ENCODE measurements around the gene KRTAP5-2. TPM values are rescaled to one million over a fixed set of nuclear protein-coding genes. Genes with fewer than 3 reads are reported as not detected.

The KRTAP5-2 gene
- total RNA-seq, 2 donors from 2014 or later: not detected

- Histone ChIP-seq H3K9me3 (no peaks in the 10 kb centered on the region), H3K27ac (no peak overlapping the region), H3K27me3 (replicated peaks; ENCODE audit: insufficient read depth) (peaks cover 3% of the 10 kb centered on the region), H3K4me3 (no peak overlapping the region), H3K4me1 (replicated peaks) (no peaks in the 10 kb centered on the region), H3K36me3 (no peaks in the 10 kb centered on the region)
- TF ChIP-seq CTCF (IDR thresholded peaks at IDR 0.05) (no peak), POLR2AphosphoS5 (IDR thresholded peaks at IDR 0.05) (no peak), POLR2A (IDR thresholded peaks at IDR 0.05) (no peak)
- DNase-seq (ENCODE audit: low spot score): no peak
- intact Hi-C loops (cut with DNase I): no loop called here
- 90% methylated on average over 8 of the region's 8 CpGs for WGBS
These were observed 40.2 kb upstream of the KRTAP5-2 start for GRCh38 chr11:1638344-1638743.

- no peaks in the 10 kb centered on the region for H3K4me1 ChIP-seq (replicated peaks)
- no peaks in the 10 kb centered on the region for H3K36me3 ChIP-seq
- TF ChIP-seq POLR2A (IDR thresholded peaks at IDR 0.05) (no peak), CTCF (IDR thresholded peaks at IDR 0.05) (no peak), POLR2AphosphoS5 (IDR thresholded peaks at IDR 0.05) (no peak)
- WGBS: 97% methylated on average over 2 of the region's 2 CpGs
- H3K27me3 ChIP-seq (replicated peaks; ENCODE audit: insufficient read depth): peaks cover 3% of the 10 kb centered on the region
- no peak for DNase-seq (ENCODE audit: low spot score)
- intact Hi-C loops (cut with DNase I): no loop called here
- H3K9me3 ChIP-seq: no peaks in the 10 kb centered on the region
- no peak overlapping the region for H3K4me3 ChIP-seq
- no peak overlapping the region for H3K27ac ChIP-seq
These were observed 39.5 kb upstream of the KRTAP5-2 start for GRCh38 chr11:1637628-1638027.

- Histone ChIP-seq H3K4me1 (replicated peaks) (no peaks in the 10 kb centered on the region), H3K27ac (no peak overlapping the region), H3K27me3 (replicated peaks; ENCODE audit: insufficient read depth) (peaks cover 3% of the 10 kb centered on the region), H3K9me3 (no peaks in the 10 kb centered on the region), H3K4me3 (no peak overlapping the region), H3K36me3 (no peaks in the 10 kb centered on the region)
- no peak for TF ChIP-seq CTCF (IDR thresholded peaks at IDR 0.05)
- TF ChIP-seq POLR2AphosphoS5 (IDR thresholded peaks at IDR 0.05): no peak
- TF ChIP-seq POLR2A (IDR thresholded peaks at IDR 0.05): no peak
- 85% methylated on average over 19 of the region's 19 CpGs for WGBS
- intact Hi-C loops (cut with DNase I): no loop called here
- DNase-seq (ENCODE audit: low spot score): no peak
These were observed 38.3 kb upstream of the KRTAP5-2 start for GRCh38 chr11:1636291-1636950.

- H3K27ac ChIP-seq: no peak overlapping the region
- no peak overlapping the region for H3K4me3 ChIP-seq
- intact Hi-C loops (cut with DNase I): no loop called here
- WGBS: 90% methylated on average over 10 of the region's 10 CpGs
- no peaks in the 10 kb centered on the region for H3K4me1 ChIP-seq (replicated peaks)
- H3K27me3 ChIP-seq (replicated peaks; ENCODE audit: insufficient read depth): peaks cover 6% of the 10 kb centered on the region
- no peaks in the 10 kb centered on the region for H3K9me3 ChIP-seq
- TF ChIP-seq POLR2A (IDR thresholded peaks at IDR 0.05) (no peak), CTCF (IDR thresholded peaks at IDR 0.05) (no peak), POLR2AphosphoS5 (IDR thresholded peaks at IDR 0.05) (no peak)
- no peaks in the 10 kb centered on the region for H3K36me3 ChIP-seq
- DNase-seq (ENCODE audit: low spot score): no peak
These were observed 35.8 kb upstream of the KRTAP5-2 start for GRCh38 chr11:1633864-1634263.

GRCh38 chr11:1632053-1632714 is 34.1 kb upstream of the KRTAP5-2 start:
- H3K27me3 ChIP-seq (replicated peaks; ENCODE audit: insufficient read depth): peaks cover 6% of the 10 kb centered on the region
- intact Hi-C loops (cut with DNase I): no loop called here
- no peak overlapping the region for H3K4me3 ChIP-seq

More at GRCh38 chr11:1632053-1632714, 34.1 kb upstream of the KRTAP5-2 start:
- no peak for TF ChIP-seq CTCF (IDR thresholded peaks at IDR 0.05)
- TF ChIP-seq POLR2AphosphoS5 (IDR thresholded peaks at IDR 0.05): no peak
- no peak for TF ChIP-seq POLR2A (IDR thresholded peaks at IDR 0.05)
- Histone ChIP-seq H3K27ac (no peak overlapping the region), H3K9me3 (no peaks in the 10 kb centered on the region), H3K36me3 (no peaks in the 10 kb centered on the region), H3K4me1 (replicated peaks) (no peaks in the 10 kb centered on the region)
- no peak for DNase-seq (ENCODE audit: low spot score)
- WGBS: 74% methylated on average over 11 of the region's 11 CpGs

All from prostate gland (tissue), 2 donors.